ENCODE measurements around the gene TRMT44. TPM values are rescaled to one million over a fixed set of nuclear protein-coding genes. Genes with fewer than 3 reads are reported as not detected.

TRMT44 gene
- total and polyA plus RNA-seq, 2 of the 13 experiments (the other 11 are each of a cell fraction or from before 2014, with no cell fraction given) = 5.8 to 8.6 TPM

DNA sequence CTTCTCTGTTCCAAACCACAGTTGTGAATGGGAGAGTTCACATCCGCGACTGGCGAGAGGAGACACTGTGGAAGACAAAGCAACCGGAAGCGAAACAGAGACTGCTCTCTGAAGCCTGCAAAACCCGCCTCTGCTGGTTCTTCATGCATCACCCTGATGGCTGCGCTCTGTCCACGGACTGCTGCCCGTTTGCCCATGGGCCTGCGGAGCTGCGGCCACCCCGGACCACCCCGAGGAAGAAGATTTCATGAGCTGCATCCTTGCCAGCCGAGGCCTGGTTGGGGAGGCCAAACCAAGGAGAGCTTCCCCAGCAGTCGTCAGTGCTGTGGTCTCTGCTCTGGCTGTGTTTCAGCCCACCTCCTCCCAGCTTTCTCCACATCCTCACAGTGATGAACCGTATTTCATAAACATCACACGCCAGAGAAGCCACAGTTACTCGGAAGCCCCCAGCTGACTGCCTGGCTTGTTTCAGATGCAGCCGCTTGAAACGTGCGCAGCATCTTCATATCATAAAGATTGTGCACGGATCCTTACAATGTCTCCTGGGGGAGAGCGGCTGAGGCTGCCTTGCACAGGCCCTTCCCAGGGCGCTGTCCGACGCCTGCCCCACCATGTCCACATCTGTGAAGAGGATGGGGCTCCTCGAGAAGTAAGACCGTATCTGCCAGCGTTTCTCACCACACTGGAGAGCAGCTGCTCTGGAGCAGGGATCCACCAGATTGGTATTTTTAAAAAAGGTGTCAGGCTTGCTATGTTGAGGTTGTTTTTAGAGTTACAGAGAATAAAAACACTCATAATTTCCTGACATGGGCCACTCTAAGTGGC is 35.4 kb downstream of the TRMT44 start:
- H3K9me3 ChIP-seq (ENCODE audit: low read length) = no peaks in the 10 kb centered on the region
- no peaks in the 10 kb centered on the region for H3K4me1 ChIP-seq (ENCODE audit: insufficient read depth, low read length)
- 95% methylated on average over 29 of the region's 29 CpGs for WGBS (ENCODE audit: low lambda C conversion rate)
- ChIA-PET POLR2A (no interaction called here), CTCF (ENCODE audit: low intra/inter-chr PET ratio, low total read pairs) (no interaction called here)
- H3K36me3 ChIP-seq (replicated peaks in 1 of 2; ENCODE audit: control insufficient read depth in 1 of 2, insufficient read depth in 2 of 2, low read length in 2 of 2) = peaks cover 0 to 5% of the 10 kb centered on the region in 2 experiments; a peak in 2 of 5 replicates
- intact Hi-C loops (cut with micrococcal nuclease; ENCODE audit: unreplicated experiment) (no loop called here), in situ Hi-C loops (cut with HindIII; ENCODE audit: extremely low pct_ligation_motif_present, low pct_unique_long_range_greater_than_20kb) (loop anchor here (10.0 kb wide), 1 partner anchor 69 kb away; no protein-coding TSS in a partner anchor)
- no peaks in the 10 kb centered on the region for H3K27me3 ChIP-seq (ENCODE audit: control insufficient read depth in 1 of 2, insufficient read depth in 2 of 2, low read length in 2 of 2)
- no peak overlapping the region for H3K4me3 ChIP-seq (replicated peaks in 1 of 3; ENCODE audit: insufficient read depth in 1 of 3, low read depth in 2 of 3, low read length in 3 of 3)
- H3K9ac ChIP-seq (ENCODE audit: insufficient read depth, low read depth, low read length) = no peak overlapping the region
- no peak for FAIRE-seq
- no peaks in the 10 kb centered on the region for H4K20me1 ChIP-seq (ENCODE audit: insufficient read depth, low read length)
- H3K79me2 ChIP-seq (ENCODE audit: insufficient read depth, low read length) = no peaks in the 10 kb centered on the region
- H2AFZ ChIP-seq (ENCODE audit: low read length) = no peak overlapping the region
- no peak overlapping the region for H3K27ac ChIP-seq (ENCODE audit: extremely low read length, insufficient read depth, low read length)
- ATAC-seq = no peak
- no peak overlapping the region for H3K4me2 ChIP-seq (ENCODE audit: low read depth, low read length)
- no peak for DNase-seq (ENCODE audit: low spot score)
- TF ChIP-seq, protein P1, sequence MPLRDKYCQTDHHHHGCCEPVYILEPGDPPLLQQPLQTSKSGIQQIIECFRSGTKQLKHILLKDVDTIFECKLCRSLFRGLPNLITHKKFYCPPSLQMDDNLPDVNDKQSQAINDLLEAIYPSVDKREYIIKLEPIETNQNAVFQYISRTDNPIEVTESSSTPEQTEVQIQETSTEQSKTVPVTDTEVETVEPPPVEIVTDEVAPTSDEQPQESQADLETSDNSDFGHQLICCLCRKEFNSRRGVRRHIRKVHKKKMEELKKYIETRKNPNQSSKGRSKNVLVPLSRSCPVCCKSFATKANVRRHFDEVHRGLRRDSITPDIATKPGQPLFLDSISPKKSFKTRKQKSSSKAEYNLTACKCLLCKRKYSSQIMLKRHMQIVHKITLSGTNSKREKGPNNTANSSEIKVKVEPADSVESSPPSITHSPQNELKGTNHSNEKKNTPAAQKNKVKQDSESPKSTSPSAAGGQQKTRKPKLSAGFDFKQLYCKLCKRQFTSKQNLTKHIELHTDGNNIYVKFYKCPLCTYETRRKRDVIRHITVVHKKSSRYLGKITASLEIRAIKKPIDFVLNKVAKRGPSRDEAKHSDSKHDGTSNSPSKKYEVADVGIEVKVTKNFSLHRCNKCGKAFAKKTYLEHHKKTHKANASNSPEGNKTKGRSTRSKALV (CRISPR knock-in tag; IDR thresholded peaks at IDR 0.05) = no peak
- no peak for TF ChIP-seq PAXIP1 (CRISPR knock-in tag; conservative IDR thresholded peaks at IDR 0.05)
- BruUV-seq (replicated peaks) = no TSS peak
